Fibroblast of skin of abdomen (primary cell): Measurements from ENCODE around the gene FER.
"Not testable (repeated sequence)": the region's sequence is repeated elsewhere in the genome, so short reads cannot be mapped to it uniquely, and the experiment has no call there.

ENCODE experiments used
- DNase-seq: peaks from one replicate; pipeline ENCODE4 v3.0.0-alpha.2; 2013

The FER gene

GRCh38 chr5:109041317-109041716 lies 293.6 kb downstream of the FER start:
- no peak for DNase-seq

- no peak for DNase-seq
Observed at GRCh38 chr5:109045710-109046109, 298.0 kb downstream of the FER start.

- peak; percentile 9 for DNase-seq
Observed at GRCh38 chr5:109049565-109049964, 301.9 kb downstream of the FER start.

GRCh38 chr5:109050321-109050720 lies 302.6 kb downstream of the FER start:
- peak; percentile 17 for DNase-seq

- DNase-seq: not testable (repeated sequence)
Observed at GRCh38 chr5:109052216-109052615, 304.5 kb downstream of the FER start.

- peak; percentile 91 for DNase-seq
Observed at GRCh38 chr5:109053995-109054417, 306.3 kb downstream of the FER start.

GRCh38 chr5:109060378-109061025 lies 312.8 kb downstream of the FER start:
- no peak for DNase-seq

GRCh38 chr5:109062664-109063063 lies 315.0 kb downstream of the FER start:
- DNase-seq: peak; percentile 47

GRCh38 chr5:109063223-109063622 lies 315.5 kb downstream of the FER start:
- DNase-seq: peak; percentile 38

GRCh38 chr5:109076741-109077140 lies 329.0 kb downstream of the FER start:
- no peak for DNase-seq

GRCh38 chr5:109078448-109078847 lies 330.8 kb downstream of the FER start:
- no peak for DNase-seq

GRCh38 chr5:109080481-109080880 lies 332.8 kb downstream of the FER start:
- DNase-seq: no peak

- no peak for DNase-seq
Observed at GRCh38 chr5:109080896-109081295, 333.2 kb downstream of the FER start.

- DNase-seq: no peak
Observed at GRCh38 chr5:109083937-109084336, 336.2 kb downstream of the FER start.

- no peak for DNase-seq
Observed at GRCh38 chr5:109089191-109089590, 341.5 kb downstream of the FER start.

- no peak for DNase-seq
Observed at GRCh38 chr5:109099081-109099480, 351.4 kb downstream of the FER start.

- DNase-seq: peak; percentile 14
Observed at GRCh38 chr5:109100971-109101370, 353.3 kb downstream of the FER start.

- no peak for DNase-seq
Observed at GRCh38 chr5:109102096-109102690, 354.5 kb downstream of the FER start.

GRCh38 chr5:109105631-109106267 lies 358.1 kb downstream of the FER start:
- DNase-seq: peak; percentile 95

GRCh38 chr5:109111680-109112079 lies 364.0 kb downstream of the FER start:
- DNase-seq: no peak

- no peak for DNase-seq
Observed at GRCh38 chr5:109113608-109114007, 365.9 kb downstream of the FER start.

- no peak for DNase-seq
Observed at GRCh38 chr5:109121225-109121624, 373.5 kb downstream of the FER start.

- no peak for DNase-seq
Observed at GRCh38 chr5:109125755-109126429, 378.2 kb downstream of the FER start.

GRCh38 chr5:109126481-109126880 lies 378.8 kb downstream of the FER start:
- no peak for DNase-seq
